Adrenal gland (tissue), 12 donors: ENCODE results near the gene ZKSCAN4. TPM values are rescaled to one million over a fixed set of nuclear protein-coding genes. Genes with fewer than 3 reads are reported as not detected.

Experiments
- DNase-seq, 7 donors: peaks; one replicate each; pipeline ENCODE4 v3.0.0-alpha.2; 2019 to 2020
- H3K27ac ChIP-seq, 5 donors: fragments of 200-600 bp; sonication (generic) in 4 of 5; 1 replicate in 3 of 5; 2 replicates in 2 of 5; pipeline versions ENCODE4 v1.5.1 to v1.8.0; 2016 to 2020; ENCODE audit warnings: mild to moderate bottlenecking in 1 of 5
- H3K27me3 ChIP-seq: fragments of 200-600 bp; 2 replicates; pipeline ENCODE4 v1.8.0; 2021
- H3K36me3 ChIP-seq, 2 donors: fragments of 200-600 bp; replicated peaks in 1 of 2; 1 replicate in 1 of 2; 2 replicates in 1 of 2; pipeline versions ENCODE4 v1.5.1 to v1.8.0; 2018 to 2022
- H3K4me1 ChIP-seq, 2 donors: fragments of 200-600 bp; replicated peaks in 1 of 2; 1 replicate in 1 of 2; 2 replicates in 1 of 2; pipeline versions ENCODE4 v1.5.1 to v1.8.0; 2018 to 2021
- H3K4me3 ChIP-seq, 4 donors: fragments of 200-600 bp; sonication (generic) in 3 of 4; one replicate each; pipeline ENCODE4 v1.5.1; 2016 to 2018
- H3K9me3 ChIP-seq, 3 donors: fragments of 200-600 bp; sonication (generic) in 1 of 3; replicated peaks in 1 of 3; 1 replicate in 2 of 3; 2 replicates in 1 of 3; pipeline versions ENCODE4 v1.5.1 to v1.8.0; 2016 to 2021
- CTCF ChIP-seq, 6 experiments: fragments of 450-650 bp in 4 of 6; fragments of 200-600 bp in 2 of 6; sonication (generic) in 1 of 6; IDR thresholded peaks; 1 replicate in 5 of 6; 2 replicates in 1 of 6; pipeline versions ENCODE4 v1.5.1 to v1.8.0; 2016 to 2021; ENCODE audit warnings: antibody characterized with exemption in 6 of 6, mild to moderate bottlenecking in 2 of 6, moderate library complexity in 1 of 6
- POLR2A ChIP-seq, 2 donors: fragments of 450-650 bp; IDR thresholded peaks; one replicate each; pipeline ENCODE4 v1.6.1; 2017; ENCODE audit warnings: antibody characterized with exemption in 2 of 2, mild to moderate bottlenecking in 2 of 2, moderate library complexity in 1 of 2
- WGBS, 4 donors: extraction: QIAGEN DNeasy Blood & Tissue Kit in 2 of 4; methylation state at CpG; one replicate each; pipeline versions ENCODE4 v1.1.5 to v1.1.7; 2013 to 2017; 5-methylcytosine and 5-hydroxymethylcytosine counted together
- intact Hi-C, 2 donors: fragments of 100-400 bp; cut with DNase I; formaldehyde crosslinking; loops; one replicate each; pipeline versions ENCODE4 v1.14.1 to v1.15.0; 2022 to 2023
- polyA plus RNA-seq, 3 donors: library from polyadenylated mRNA; stranded (reverse); fragments of 200-250 nt in 2 of 3; fragments of 350-450 nt in 1 of 3; fragmentation: Illumina TruSeq in 1 of 3; extraction: RNeasy Lipid Tissue Mini Kit (QIAGEN cat#74804) in 1 of 3; gene quantifications; one replicate each; pipeline ENCODE4 v1.2.3, GENCODE V29; 2013 to 2014
- total RNA-seq, 9 donors: library from RNA; depleted of rRNA in 4 of 9; stranded (reverse); fragments of >200 nt in 4 of 9; fragments of 120-200 nt in 1 of 9; fragmentation: NEBNext Ultra II Directional in 1 of 9; extraction: Animal tissue kit (Norgen Biotek cat#: 25700) in 1 of 9; gene quantifications; one replicate each; pipeline versions ENCODE4 v1.1.0 to v1.2.4, GENCODE V29; 2013 to 2023
- donor health status: healthy with polysubstance abuse.
- donor health status: Bipolar disorder and iron deficiency.
- donor health status: DM: yes; HTN: yes; CAD: no.
- donor health status: DM: no; HTN: no; CAD: no.
- donor health status: DM: no; HTN: no; CAD: no.
- donor health status: DM: yes; HTN: yes; CAD: no.

The ZKSCAN4 gene
- total and polyA plus RNA-seq, 12 donors: 1.5 to 7.3 (median 4.3) TPM

GRCh38 chr6:28212510-28213212 is 39.4 kb downstream of the ZKSCAN4 start:
- no peaks in the 10 kb centered on the region for H3K4me1 ChIP-seq
- H3K36me3 ChIP-seq: no peaks in the 10 kb centered on the region
- intact Hi-C loops: loop anchor here in 1 of 2 donors (10.0 kb wide), 1 partner anchor 68 kb away; the partner anchor contains the start of gene ZKSCAN8
- 4 to 7% (median 6%) methylated on average over 21 of the region's 21 CpGs for WGBS, 4 donors
- TF ChIP-seq CTCF (IDR thresholded peaks at IDR 0.05): no peak
- no peak for TF ChIP-seq POLR2A (IDR thresholded peaks at IDR 0.05)
- DNase-seq: peak in 5 of 7 donors; percentile 37 to 63 (median 43)
- peaks cover 60% of the 10 kb centered on the region for H3K27me3 ChIP-seq
- H3K9me3 ChIP-seq: no peaks in the 10 kb centered on the region
- H3K4me3 ChIP-seq: peak overlapping the region in 1 of 4 donors; percentile 22
- H3K27ac ChIP-seq: peak overlapping the region in 1 of 5 donors; percentile 12

GRCh38 chr6:28211840-28212509 is 40.1 kb downstream of the ZKSCAN4 start:
- H3K4me1 ChIP-seq: no peaks in the 10 kb centered on the region
- peak overlapping the region in 1 of 4 donors; percentile 22 for H3K4me3 ChIP-seq
- no peaks in the 10 kb centered on the region for H3K9me3 ChIP-seq
- intact Hi-C loops: loop anchor here in 1 of 2 donors (10.0 kb wide), 1 partner anchor 67 kb away; the partner anchor contains the start of gene ZKSCAN8
- 20 to 22% (median 20%) methylated on average over 15 to 16 of the region's 16 CpGs for WGBS, 4 donors
- DNase-seq: no peak
- H3K36me3 ChIP-seq: no peaks in the 10 kb centered on the region
- peaks cover 65% of the 10 kb centered on the region for H3K27me3 ChIP-seq
- TF ChIP-seq POLR2A (IDR thresholded peaks at IDR 0.05): no peak
- TF ChIP-seq CTCF (IDR thresholded peaks at IDR 0.05): no peak
- H3K27ac ChIP-seq: no peak overlapping the region

GRCh38 chr6:28209753-28210535 is 42.1 kb downstream of the ZKSCAN4 start:
- intact Hi-C loops: loop anchor here in 1 of 2 donors (10.0 kb wide), 1 partner anchor 65 kb away; the partner anchor contains the start of gene ZKSCAN8
- no peak overlapping the region for H3K27ac ChIP-seq
- H3K4me1 ChIP-seq: no peaks in the 10 kb centered on the region
- H3K27me3 ChIP-seq: peaks cover 73% of the 10 kb centered on the region
- no peaks in the 10 kb centered on the region for H3K9me3 ChIP-seq
- WGBS, 4 donors: 43 to 53% (median 49%) methylated on average over 7 of the region's 7 CpGs
- TF ChIP-seq CTCF (IDR thresholded peaks at IDR 0.05): no peak
- TF ChIP-seq POLR2A (IDR thresholded peaks at IDR 0.05): no peak
- no peak for DNase-seq
- no peak overlapping the region for H3K4me3 ChIP-seq
- H3K36me3 ChIP-seq: no peaks in the 10 kb centered on the region
